T-helper 17 cell (primary cell): ENCODE results near the gene ZFYVE1. TPM values are rescaled to one million over a fixed set of nuclear protein-coding genes. Genes with fewer than 3 reads are reported as not detected.
"Not testable (repeated sequence)": the region's sequence is repeated elsewhere in the genome, so short reads cannot be mapped to it uniquely, and the experiment has no call there.

Experiments used
- ATAC-seq: fragments of 150-1000 bp; cut with Tn5 transposase; 2 replicates; pipeline ENCODE4 v1.10.0; 2021; ENCODE audit warnings: mild to moderate bottlenecking, moderate library complexity
- DNase-seq, 3 donors: peaks; one replicate each; pipeline versions ENCODE4 v3.0.0 to v3.0.0-alpha.2; 2020 to 2021
- H3K9me3 ChIP-seq: one replicate; pipeline ENCODE4 v1.7.0; 2013; ENCODE audit warnings: low read length, mild to moderate bottlenecking; ENCODE audit not compliant: control insufficient read depth, poor library complexity, severe bottlenecking
- H3K27ac Mint-ChIP-seq: one replicate; pipeline ENCODE4 v1.8.0; 2022; ENCODE audit warnings: mild to moderate bottlenecking, moderate library complexity, mixed read lengths
- H3K27me3 Mint-ChIP-seq: one replicate; pipeline ENCODE4 v1.8.0; 2022; ENCODE audit warnings: mixed read lengths
- H3K36me3 Mint-ChIP-seq: one replicate; pipeline ENCODE4 v1.8.0; 2022; ENCODE audit warnings: low read depth, mixed read lengths
- H3K4me1 Mint-ChIP-seq: one replicate; pipeline ENCODE4 v1.8.0; 2022; ENCODE audit warnings: mild to moderate bottlenecking, mixed read lengths
- H3K4me3 Mint-ChIP-seq: one replicate; pipeline ENCODE4 v1.8.0; 2022; ENCODE audit warnings: mild to moderate bottlenecking, moderate library complexity, mixed read lengths
- total RNA-seq, 4 donors: library from RNA in 2 of 4; stranded (reverse) in 2 of 4; gene quantifications; one replicate each; pipeline ENCODE4 v1.2.3 and lab custom pipeline; 2022 to 2026

The ZFYVE1 gene
- total RNA-seq, 2 donors from 2014 or later, result 11.0 to 17.9 TPM

- Mint-ChIP-seq H3K4me3 (peak overlapping the region; percentile 99), H3K27ac (peak overlapping the region; percentile 89), H3K4me1 (peaks cover 44% of the 10 kb centered on the region), H3K36me3 (peaks cover 8% of the 10 kb centered on the region), H3K27me3 (no peaks in the 10 kb centered on the region)
- H3K9me3 ChIP-seq, result no peaks in the 10 kb centered on the region
- no peak for DNase-seq
- no peak for ATAC-seq
Observed at GRCh38 chr14:73026243-73026844, 562 bp downstream of the ZFYVE1 start.

- H3K36me3 Mint-ChIP-seq, result peaks cover 8% of the 10 kb centered on the region
- no peak for DNase-seq
- no peaks in the 10 kb centered on the region for H3K27me3 Mint-ChIP-seq
- peaks cover 44% of the 10 kb centered on the region for H3K4me1 Mint-ChIP-seq
- H3K9me3 ChIP-seq, result no peaks in the 10 kb centered on the region
- no peak for ATAC-seq
- peak overlapping the region; percentile 99 for H3K4me3 Mint-ChIP-seq
- H3K27ac Mint-ChIP-seq, result peak overlapping the region; percentile 89
Observed at GRCh38 chr14:73025544-73025943, 1.4 kb downstream of the ZFYVE1 start.

- Mint-ChIP-seq H3K4me1 (peaks cover 50% of the 10 kb centered on the region), H3K27me3 (no peaks in the 10 kb centered on the region), H3K27ac (no peak overlapping the region), H3K36me3 (peaks cover 15% of the 10 kb centered on the region), H3K4me3 (peak overlapping the region; percentile 45)
- H3K9me3 ChIP-seq, result no peaks in the 10 kb centered on the region
- ATAC-seq (no peak), DNase-seq (no peak)
Observed at GRCh38 chr14:73022051-73022450, 4.9 kb downstream of the ZFYVE1 start.

GRCh38 chr14:73016011-73016410, 10.9 kb downstream of the ZFYVE1 start:
- not testable (repeated sequence) for ATAC-seq, H3K27me3 Mint-ChIP-seq, H3K9me3 ChIP-seq, DNase-seq, H3K4me3 Mint-ChIP-seq
- peaks cover 18% of the 10 kb centered on the region for H3K36me3 Mint-ChIP-seq
- peak overlapping the region; percentile 70 for H3K27ac Mint-ChIP-seq
- H3K4me1 Mint-ChIP-seq, result peaks cover 21% of the 10 kb centered on the region

- DNase-seq, H3K4me3 Mint-ChIP-seq, ATAC-seq, H3K9me3 ChIP-seq, H3K27ac Mint-ChIP-seq, H3K27me3 Mint-ChIP-seq: not testable (repeated sequence)
- peaks cover 21% of the 10 kb centered on the region for H3K4me1 Mint-ChIP-seq
- H3K36me3 Mint-ChIP-seq, result peaks cover 18% of the 10 kb centered on the region
Observed at GRCh38 chr14:73015552-73015951, 11.4 kb downstream of the ZFYVE1 start.

GRCh38 chr14:73014105-73014504, 12.8 kb downstream of the ZFYVE1 start:
- no peak overlapping the region for H3K4me3 Mint-ChIP-seq
- peaks cover 21% of the 10 kb centered on the region for H3K4me1 Mint-ChIP-seq
- no peak for ATAC-seq
- H3K27ac Mint-ChIP-seq, result no peak overlapping the region
- H3K9me3 ChIP-seq, result no peaks in the 10 kb centered on the region
- no peaks in the 10 kb centered on the region for H3K27me3 Mint-ChIP-seq
- no peak for DNase-seq
- H3K36me3 Mint-ChIP-seq, result peaks cover 18% of the 10 kb centered on the region

GRCh38 chr14:73011189-73011588, 15.7 kb downstream of the ZFYVE1 start:
- H3K4me1 Mint-ChIP-seq, H3K9me3 ChIP-seq, ATAC-seq, H3K27ac Mint-ChIP-seq, H3K4me3 Mint-ChIP-seq, H3K27me3 Mint-ChIP-seq, DNase-seq, H3K36me3 Mint-ChIP-seq: not testable (repeated sequence)

GRCh38 chr14:73008501-73008900, 18.4 kb downstream of the ZFYVE1 start:
- Mint-ChIP-seq H3K27me3 (no peaks in the 10 kb centered on the region), H3K27ac (no peak overlapping the region), H3K4me1 (peaks cover 4% of the 10 kb centered on the region), H3K4me3 (no peak overlapping the region), H3K36me3 (peaks cover 7% of the 10 kb centered on the region)
- ATAC-seq (no peak), DNase-seq (no peak)
- no peaks in the 10 kb centered on the region for H3K9me3 ChIP-seq

- no peak for ATAC-seq
- H3K4me3 Mint-ChIP-seq, result peak overlapping the region; percentile 31
Observed at GRCh38 chr14:73007835-73008234, 19.1 kb downstream of the ZFYVE1 start.

GRCh38 chr14:73004641-73005040, 22.3 kb downstream of the ZFYVE1 start:
- DNase-seq, ATAC-seq, H3K27me3 Mint-ChIP-seq, H3K36me3 Mint-ChIP-seq, H3K9me3 ChIP-seq, H3K27ac Mint-ChIP-seq, H3K4me3 Mint-ChIP-seq: not testable (repeated sequence)
- H3K4me1 Mint-ChIP-seq, result peaks cover 13% of the 10 kb centered on the region

More at GRCh38 chr14:73007835-73008234, 19.1 kb downstream of the ZFYVE1 start:
- Mint-ChIP-seq H3K27me3 (no peaks in the 10 kb centered on the region), H3K4me1 (peaks cover 4% of the 10 kb centered on the region), H3K27ac (no peak overlapping the region), H3K36me3 (peaks cover 6% of the 10 kb centered on the region)
- DNase-seq, result no peak
- no peaks in the 10 kb centered on the region for H3K9me3 ChIP-seq

GRCh38 chr14:73003681-73004080, 23.2 kb downstream of the ZFYVE1 start:
- no peak for DNase-seq
- Mint-ChIP-seq H3K4me1 (peaks cover 16% of the 10 kb centered on the region), H3K27ac (no peak overlapping the region), H3K4me3 (no peak overlapping the region), H3K27me3 (no peaks in the 10 kb centered on the region), H3K36me3 (peaks cover 3% of the 10 kb centered on the region)
- H3K9me3 ChIP-seq, result no peaks in the 10 kb centered on the region
- no peak for ATAC-seq

- H3K4me1 Mint-ChIP-seq, result peaks cover 18% of the 10 kb centered on the region
- no peaks in the 10 kb centered on the region for H3K27me3 Mint-ChIP-seq
- no peaks in the 10 kb centered on the region for H3K9me3 ChIP-seq
- peak overlapping the region; percentile 24 for H3K27ac Mint-ChIP-seq
- no peak for DNase-seq
- no peak for ATAC-seq
- no peak overlapping the region for H3K4me3 Mint-ChIP-seq
- peaks cover 16% of the 10 kb centered on the region for H3K36me3 Mint-ChIP-seq
Observed at GRCh38 chr14:73000073-73000472, 26.8 kb downstream of the ZFYVE1 start.

GRCh38 chr14:72999316-72999715, 27.6 kb downstream of the ZFYVE1 start:
- DNase-seq, result no peak
- no peaks in the 10 kb centered on the region for H3K27me3 Mint-ChIP-seq
- H3K4me1 Mint-ChIP-seq, result peaks cover 19% of the 10 kb centered on the region
- no peak overlapping the region for H3K4me3 Mint-ChIP-seq
- ATAC-seq, result no peak
- H3K36me3 Mint-ChIP-seq, result peaks cover 16% of the 10 kb centered on the region
- no peaks in the 10 kb centered on the region for H3K9me3 ChIP-seq
- H3K27ac Mint-ChIP-seq, result no peak overlapping the region

GRCh38 chr14:72998252-72998903, 28.5 kb downstream of the ZFYVE1 start:
- H3K4me1 Mint-ChIP-seq, result peaks cover 16% of the 10 kb centered on the region
- H3K4me3 Mint-ChIP-seq, result no peak overlapping the region

More at GRCh38 chr14:72998252-72998903, 28.5 kb downstream of the ZFYVE1 start:
- ATAC-seq, result no peak
- no peaks in the 10 kb centered on the region for H3K9me3 ChIP-seq
- Mint-ChIP-seq H3K36me3 (peaks cover 13% of the 10 kb centered on the region), H3K27me3 (no peaks in the 10 kb centered on the region), H3K27ac (no peak overlapping the region)
- no peak for DNase-seq
